IMR-90 (cell line): ENCODE results near the gene IGLL5. TPM values are rescaled to one million over a fixed set of nuclear protein-coding genes. Genes with fewer than 3 reads are reported as not detected.

ENCODE experiments used
- ATAC-seq: fragments of 200-7000 bp; cut with Tn5 transposase; 2 replicates; pipeline ENCODE4 v1.9.1; 2020; ENCODE audit warnings: low read depth, mild to moderate bottlenecking, moderate library complexity
- BruUV-seq: library from RNA; stranded (reverse); fragments of 400-500 nt; replicated peaks from 2 replicates; lab custom pipeline; 2021; lab: Mats Ljungman, UMichigan
- CTCF ChIA-PET: fragments of 300-600 bp; formaldehyde crosslinking; extraction: SDS; loops from one replicate; lab custom pipeline; 2021; ENCODE audit warnings: antibody characterized with exemption; lab: Yijun Ruan, JAX
- POLR2A ChIA-PET: fragments of 300-600 bp; sonication (Branson Sonifier 250); formaldehyde crosslinking; loops from one replicate; lab custom pipeline; 2022; ENCODE audit warnings: antibody characterized with exemption; ENCODE audit not compliant: unreplicated experiment; lab: Charles Lee
- DNase-seq: peaks from one replicate; pipeline ENCODE4 v3.0.0; 2013
- H2AFZ ChIP-seq: replicated peaks from 2 replicates; pipeline ENCODE3; 2013; ENCODE audit warnings: low read length, mild to moderate bottlenecking; ENCODE audit not compliant: poor library complexity
- H2AK5ac ChIP-seq: 2 replicates; pipeline ENCODE4 v1.6.1; 2013; ENCODE audit warnings: low read depth, low read length, inconsistent platforms
- H2AK9ac ChIP-seq: replicated peaks from 2 replicates; pipeline ENCODE3; 2013; ENCODE audit warnings: mild to moderate bottlenecking, low read depth, low read length, moderate library complexity; ENCODE audit not compliant: poor library complexity
- H2BK120ac ChIP-seq: 2 replicates; pipeline ENCODE4 v1.6.1; 2013; ENCODE audit warnings: low read depth, low read length, inconsistent platforms
- H2BK15ac ChIP-seq: 3 replicates; pipeline ENCODE4 v1.6.1; 2013; ENCODE audit warnings: low read depth, low read length, inconsistent platforms
- H2BK20ac ChIP-seq: 2 replicates; pipeline ENCODE4 v1.6.1; 2013; ENCODE audit warnings: low read depth, mild to moderate bottlenecking, inconsistent platforms, low read length, moderate library complexity
- H2BK5ac ChIP-seq: 2 replicates; pipeline ENCODE4 v1.6.1; 2013; ENCODE audit warnings: mild to moderate bottlenecking, low read depth, low read length, inconsistent platforms; ENCODE audit not compliant: poor library complexity, severe bottlenecking
- H3K14ac ChIP-seq: replicated peaks from 2 replicates; pipeline ENCODE4 v1.6.1; 2013; ENCODE audit warnings: low read depth, low read length, inconsistent platforms
- H3K18ac ChIP-seq: 2 replicates; pipeline ENCODE4 v1.6.1; 2013; ENCODE audit warnings: low read depth, low read length, control low read depth
- H3K23ac ChIP-seq: 2 replicates; pipeline ENCODE4 v1.6.1; 2013; ENCODE audit warnings: low read depth, low read length, inconsistent platforms
- H3K27ac ChIP-seq: 2 replicates; pipeline ENCODE4 v1.5.1; 2013; ENCODE audit warnings: mild to moderate bottlenecking, control low read depth, low read length; ENCODE audit not compliant: insufficient read depth
- H3K27me3 ChIP-seq: 2 replicates; pipeline ENCODE4 v1.6.1; 2013; ENCODE audit warnings: low read length; ENCODE audit not compliant: control insufficient read depth, insufficient read depth
- H3K36me3 ChIP-seq: 2 replicates; pipeline ENCODE4 v1.6.1; 2013; ENCODE audit warnings: low read length, mixed read lengths; ENCODE audit not compliant: control insufficient read depth, insufficient read depth
- H3K4ac ChIP-seq: 2 replicates; pipeline ENCODE4 v1.6.1; 2013; ENCODE audit warnings: low read depth, low read length, inconsistent platforms
- H3K4me1 ChIP-seq: 2 replicates; pipeline ENCODE4 v1.6.1; 2013; ENCODE audit warnings: low read length, mixed read lengths; ENCODE audit not compliant: control insufficient read depth, insufficient read depth
- H3K4me2 ChIP-seq: 2 replicates; pipeline ENCODE4 v1.6.1; 2013; ENCODE audit warnings: low read depth, mild to moderate bottlenecking, control low read depth, low read length, moderate library complexity
- H3K4me3 ChIP-seq: 2 replicates; pipeline ENCODE4 v1.5.1; 2013; ENCODE audit warnings: low read depth, mild to moderate bottlenecking, control low read depth, low read length, moderate library complexity; ENCODE audit not compliant: insufficient read depth
- H3K56ac ChIP-seq: 2 replicates; pipeline ENCODE4 v1.6.1; 2013; ENCODE audit warnings: low read length, inconsistent platforms; ENCODE audit not compliant: insufficient read depth; ENCODE audit errors: extremely low read depth
- H3K79me1 ChIP-seq, 2 experiments: 2 replicates each; pipeline ENCODE4 v1.6.1; 2013; ENCODE audit warnings: low read length in 2 of 2, inconsistent platforms in 1 of 2, low read depth in 1 of 2
- H3K9ac ChIP-seq: 2 replicates; pipeline ENCODE4 v1.6.1; 2013; ENCODE audit warnings: low read depth, low read length, control low read depth
- H3K9me1 ChIP-seq: 2 replicates; pipeline ENCODE4 v1.6.1; 2013; ENCODE audit warnings: low read length, inconsistent platforms; ENCODE audit not compliant: insufficient read depth
- H3K9me3 ChIP-seq: 2 replicates; pipeline ENCODE4 v1.6.1; 2013; ENCODE audit warnings: low read length; ENCODE audit not compliant: control insufficient read depth, insufficient read depth
- H4K20me1 ChIP-seq: 2 replicates; pipeline ENCODE4 v1.6.1; 2013; ENCODE audit warnings: low read length, inconsistent platforms; ENCODE audit not compliant: insufficient read depth
- H4K5ac ChIP-seq: 2 replicates; pipeline ENCODE4 v1.6.1; 2013; ENCODE audit warnings: mild to moderate bottlenecking, low read depth, low read length, control low read depth
- H4K8ac ChIP-seq, 2 experiments: 2 replicates each; pipeline ENCODE4 v1.6.1; 2013; ENCODE audit warnings: low read depth in 2 of 2, low read length in 2 of 2, control low read depth in 1 of 2, inconsistent platforms in 1 of 2
- H4K91ac ChIP-seq: 2 replicates; pipeline ENCODE4 v1.6.1; 2013; ENCODE audit warnings: low read depth, low read length, inconsistent platforms; ENCODE audit not compliant: insufficient read depth
- BHLHE40 ChIP-seq: fragments of 150-350 bp; IDR thresholded peaks from 2 replicates; pipeline ENCODE4 v1.6.1; 2016; ENCODE audit warnings: mild to moderate bottlenecking, low read depth, low read length
- CEBPB ChIP-seq: IDR thresholded peaks from 2 replicates; pipeline ENCODE4 v1.6.1; 2012; ENCODE audit warnings: low read depth, low read length, improper control_type of control experiment
- MAFK ChIP-seq: IDR thresholded peaks from 2 replicates; pipeline ENCODE4 v1.6.1; 2012; ENCODE audit warnings: low read depth, low read length, improper control_type of control experiment
- MAZ ChIP-seq: IDR thresholded peaks from 2 replicates; pipeline ENCODE4 v1.6.1; 2012; ENCODE audit warnings: low read depth, mild to moderate bottlenecking, low read length, improper control_type of control experiment, moderate library complexity, borderline replicate concordance
- MXI1 ChIP-seq: IDR thresholded peaks from 2 replicates; pipeline ENCODE4 v1.6.1; 2012; ENCODE audit warnings: low read depth, mild to moderate bottlenecking, low read length, moderate library complexity, borderline replicate concordance
- RAD21 ChIP-seq: IDR thresholded peaks from 2 replicates; pipeline ENCODE4 v1.6.1; 2012; ENCODE audit warnings: low read length, improper control_type of control experiment
- RFX5 ChIP-seq: IDR thresholded peaks from 2 replicates; pipeline ENCODE4 v1.8.0; 2012; ENCODE audit warnings: low read depth, mild to moderate bottlenecking, low read length, moderate library complexity
- SMC3 ChIP-seq: fragments of 150-350 bp; IDR thresholded peaks from 2 replicates; pipeline ENCODE4 v1.6.1; 2016; ENCODE audit warnings: low read depth, mild to moderate bottlenecking, antibody characterized with exemption, low read length, moderate library complexity
- WGBS, 2 experiments: methylation state at CpG; one replicate each; pipeline versions ENCODE4 v1.1.5 to v1.1.7; 2013; ENCODE audit warnings: missing lambda C conversion rate in 2 of 2; ENCODE audit not compliant: insufficient read length in 1 of 2; ENCODE audit errors: extremely low coverage in 2 of 2; 5-methylcytosine and 5-hydroxymethylcytosine counted together
- dilution Hi-C: fragments of 300-500 bp; cut with HindIII; formaldehyde crosslinking; loops from one replicate; pipeline ENCODE4 v1.14.3; 2018; ENCODE audit warnings: low sequenced_read_pairs; ENCODE audit not compliant: unreplicated experiment
- in situ Hi-C: fragments of 300-500 bp; cut with MboI; formaldehyde crosslinking; loops from 3 replicates; pipeline ENCODE4 v1.14.3; 2019; ENCODE audit warnings: low sequenced_read_pairs, inconsistent platforms, mixed read lengths
- intact Hi-C: fragments of 100-400 bp; cut with micrococcal nuclease; formaldehyde crosslinking; loops from 2 replicates; pipeline ENCODE4 v1.10.0; 2022
- polyA plus RNA-seq, 3 experiments: library from polyadenylated mRNA; depleted of rRNA; stranded (reverse); fragments of >200 nt; gene quantifications; 2 replicates each; pipeline ENCODE4 v1.2.3, GENCODE V29; 2012; ENCODE audit warnings: low replicate concordance in 1 of 3
- total RNA-seq: library from RNA; depleted of rRNA; stranded (reverse); fragments of >200 nt; gene quantifications from 2 replicates; pipeline ENCODE4 v1.2.3, GENCODE V29; 2012
- TF ChIP-seq, protein P1 (sequence below): fragments of 150-350 bp; IDR thresholded peaks from 2 replicates; pipeline ENCODE4 v1.6.1; 2017; ENCODE audit warnings: mild to moderate bottlenecking, antibody characterized with exemption, low read length, low read depth
- TF ChIP-seq, protein P2 (sequence below): conservative IDR thresholded peaks from 2 replicates; pipeline ENCODE4 v1.5.1; 2012; ENCODE audit warnings: mild to moderate bottlenecking, low read depth, low read length, improper control_type of control experiment
- TF ChIP-seq, protein P3 (sequence below): fragments of 150-350 bp; IDR thresholded peaks from 2 replicates; pipeline ENCODE4 v1.6.1; 2016; ENCODE audit warnings: low read depth, mild to moderate bottlenecking, low read length, moderate library complexity, borderline replicate concordance

IGLL5 gene
- total and polyA plus RNA-seq, 2 of the 4 experiments (the other 2 are of a cell fraction), result not detected

DNA sequence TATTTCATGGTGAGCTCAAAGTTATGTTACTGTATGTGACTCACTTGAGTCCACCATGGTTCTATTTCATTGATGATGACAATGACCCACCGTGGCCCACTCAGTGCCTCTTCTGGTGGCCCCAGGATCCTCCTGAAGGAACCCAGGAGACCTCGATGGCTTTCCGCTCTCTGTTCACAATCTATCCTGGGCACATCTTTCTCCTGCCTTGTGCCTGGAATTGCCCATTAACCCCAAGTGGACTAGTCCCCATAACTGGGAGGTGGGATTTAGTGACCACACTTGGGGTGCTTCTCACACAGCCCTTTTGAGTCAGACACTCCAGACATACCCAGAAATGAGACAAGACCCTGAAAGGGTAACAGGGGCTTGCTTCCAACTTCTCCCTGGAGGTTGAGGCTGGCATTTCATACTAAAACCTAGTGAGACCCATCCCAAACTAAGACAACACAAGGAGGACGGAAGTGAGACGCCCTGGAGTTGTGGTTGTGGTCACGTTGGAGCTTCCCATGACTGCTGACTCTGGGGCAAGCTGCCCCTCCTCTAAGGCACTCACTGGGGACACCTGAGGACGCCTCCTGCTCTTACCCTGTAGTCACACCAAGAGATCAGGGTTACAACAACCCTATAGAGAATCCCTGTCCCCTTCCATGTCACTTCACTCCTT lies 22.1 kb downstream of the IGLL5 start:
- Histone ChIP-seq H3K9me1 (no peaks in the 10 kb centered on the region), H2AK5ac (no peak overlapping the region), H2AFZ (no peak overlapping the region), H3K79me1 (no peaks in the 10 kb centered on the region), H4K20me1 (no peaks in the 10 kb centered on the region), H3K27me3 (peaks cover 7% of the 10 kb centered on the region), H3K9ac (no peak overlapping the region), H3K4me1 (no peaks in the 10 kb centered on the region), H3K4me2 (no peak overlapping the region), H3K4me3 (no peak overlapping the region), H2AK9ac (no peak overlapping the region), H4K91ac (no peak overlapping the region), H2BK5ac (no peak overlapping the region), H3K56ac (no peak overlapping the region), H3K14ac (no peak overlapping the region), H3K27ac (no peak overlapping the region), H3K36me3 (no peaks in the 10 kb centered on the region), H3K4ac (no peak overlapping the region), H3K18ac (no peak overlapping the region), H3K9me3 (no peaks in the 10 kb centered on the region), H2BK15ac (no peak overlapping the region), H4K8ac (no peak overlapping the region), H3K23ac (no peak overlapping the region), H2BK120ac (no peak overlapping the region), H4K5ac (no peak overlapping the region), H2BK20ac (no peak overlapping the region)
- intact Hi-C loops (no loop called here), dilution Hi-C loops (no loop called here), in situ Hi-C loops (no loop called here)
- ChIA-PET CTCF (no interaction called here), POLR2A (no interaction called here)
- WGBS, 2 experiments, result 17% methylated on average over 1 of the region's 7 CpGs; no CpG with 5 or more reads in 1 of the 2 experiments
- no TSS peak for BruUV-seq
- no peak for TF ChIP-seq RFX5
- TF ChIP-seq, protein P1, sequence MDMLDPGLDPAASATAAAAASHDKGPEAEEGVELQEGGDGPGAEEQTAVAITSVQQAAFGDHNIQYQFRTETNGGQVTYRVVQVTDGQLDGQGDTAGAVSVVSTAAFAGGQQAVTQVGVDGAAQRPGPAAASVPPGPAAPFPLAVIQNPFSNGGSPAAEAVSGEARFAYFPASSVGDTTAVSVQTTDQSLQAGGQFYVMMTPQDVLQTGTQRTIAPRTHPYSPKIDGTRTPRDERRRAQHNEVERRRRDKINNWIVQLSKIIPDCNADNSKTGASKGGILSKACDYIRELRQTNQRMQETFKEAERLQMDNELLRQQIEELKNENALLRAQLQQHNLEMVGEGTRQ, result no peak
- no peak for TF ChIP-seq MAFK
- TF ChIP-seq, protein P2, sequence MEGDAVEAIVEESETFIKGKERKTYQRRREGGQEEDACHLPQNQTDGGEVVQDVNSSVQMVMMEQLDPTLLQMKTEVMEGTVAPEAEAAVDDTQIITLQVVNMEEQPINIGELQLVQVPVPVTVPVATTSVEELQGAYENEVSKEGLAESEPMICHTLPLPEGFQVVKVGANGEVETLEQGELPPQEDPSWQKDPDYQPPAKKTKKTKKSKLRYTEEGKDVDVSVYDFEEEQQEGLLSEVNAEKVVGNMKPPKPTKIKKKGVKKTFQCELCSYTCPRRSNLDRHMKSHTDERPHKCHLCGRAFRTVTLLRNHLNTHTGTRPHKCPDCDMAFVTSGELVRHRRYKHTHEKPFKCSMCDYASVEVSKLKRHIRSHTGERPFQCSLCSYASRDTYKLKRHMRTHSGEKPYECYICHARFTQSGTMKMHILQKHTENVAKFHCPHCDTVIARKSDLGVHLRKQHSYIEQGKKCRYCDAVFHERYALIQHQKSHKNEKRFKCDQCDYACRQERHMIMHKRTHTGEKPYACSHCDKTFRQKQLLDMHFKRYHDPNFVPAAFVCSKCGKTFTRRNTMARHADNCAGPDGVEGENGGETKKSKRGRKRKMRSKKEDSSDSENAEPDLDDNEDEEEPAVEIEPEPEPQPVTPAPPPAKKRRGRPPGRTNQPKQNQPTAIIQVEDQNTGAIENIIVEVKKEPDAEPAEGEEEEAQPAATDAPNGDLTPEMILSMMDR, result no peak
- TF ChIP-seq CEBPB, result no peak
- TF ChIP-seq SMC3, result no peak
- TF ChIP-seq BHLHE40, result no peak
- no peak for TF ChIP-seq MXI1
- TF ChIP-seq RAD21, result no peak
- TF ChIP-seq, protein P3, sequence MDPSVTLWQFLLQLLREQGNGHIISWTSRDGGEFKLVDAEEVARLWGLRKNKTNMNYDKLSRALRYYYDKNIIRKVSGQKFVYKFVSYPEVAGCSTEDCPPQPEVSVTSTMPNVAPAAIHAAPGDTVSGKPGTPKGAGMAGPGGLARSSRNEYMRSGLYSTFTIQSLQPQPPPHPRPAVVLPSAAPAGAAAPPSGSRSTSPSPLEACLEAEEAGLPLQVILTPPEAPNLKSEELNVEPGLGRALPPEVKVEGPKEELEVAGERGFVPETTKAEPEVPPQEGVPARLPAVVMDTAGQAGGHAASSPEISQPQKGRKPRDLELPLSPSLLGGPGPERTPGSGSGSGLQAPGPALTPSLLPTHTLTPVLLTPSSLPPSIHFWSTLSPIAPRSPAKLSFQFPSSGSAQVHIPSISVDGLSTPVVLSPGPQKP, result no peak
- no peak for TF ChIP-seq MAZ
- ATAC-seq (no peak), DNase-seq (no peak)
